ENCODE results near the gene CDH26. TPM values are rescaled to one million over a fixed set of nuclear protein-coding genes. Genes with fewer than 3 reads are reported as not detected.

Gene CDH26
- total and polyA plus RNA-seq, 2 experiments from 2014 or later = 2.0 TPM

DNA sequence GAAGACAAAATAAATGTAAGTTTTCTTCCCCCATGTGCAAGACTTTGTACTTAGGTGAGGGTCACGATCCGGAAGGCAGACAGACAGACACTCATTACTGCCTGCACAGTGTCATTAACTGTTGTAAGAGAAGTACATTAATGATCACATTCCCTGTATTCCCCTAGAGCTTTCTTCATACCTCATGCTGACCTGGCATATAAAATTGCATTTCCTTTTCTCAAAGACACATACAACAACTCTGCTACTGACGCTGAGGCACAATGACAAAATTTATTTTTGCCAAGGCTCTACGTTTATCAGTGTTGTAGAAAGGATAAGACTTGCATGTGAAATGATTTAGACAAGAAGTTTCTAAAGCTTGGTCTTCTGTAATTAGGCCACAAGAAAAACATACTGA, 21.8 kb upstream of the CDH26 start (continued):
- TF ChIP-seq, protein P1, sequence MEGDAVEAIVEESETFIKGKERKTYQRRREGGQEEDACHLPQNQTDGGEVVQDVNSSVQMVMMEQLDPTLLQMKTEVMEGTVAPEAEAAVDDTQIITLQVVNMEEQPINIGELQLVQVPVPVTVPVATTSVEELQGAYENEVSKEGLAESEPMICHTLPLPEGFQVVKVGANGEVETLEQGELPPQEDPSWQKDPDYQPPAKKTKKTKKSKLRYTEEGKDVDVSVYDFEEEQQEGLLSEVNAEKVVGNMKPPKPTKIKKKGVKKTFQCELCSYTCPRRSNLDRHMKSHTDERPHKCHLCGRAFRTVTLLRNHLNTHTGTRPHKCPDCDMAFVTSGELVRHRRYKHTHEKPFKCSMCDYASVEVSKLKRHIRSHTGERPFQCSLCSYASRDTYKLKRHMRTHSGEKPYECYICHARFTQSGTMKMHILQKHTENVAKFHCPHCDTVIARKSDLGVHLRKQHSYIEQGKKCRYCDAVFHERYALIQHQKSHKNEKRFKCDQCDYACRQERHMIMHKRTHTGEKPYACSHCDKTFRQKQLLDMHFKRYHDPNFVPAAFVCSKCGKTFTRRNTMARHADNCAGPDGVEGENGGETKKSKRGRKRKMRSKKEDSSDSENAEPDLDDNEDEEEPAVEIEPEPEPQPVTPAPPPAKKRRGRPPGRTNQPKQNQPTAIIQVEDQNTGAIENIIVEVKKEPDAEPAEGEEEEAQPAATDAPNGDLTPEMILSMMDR (conservative IDR thresholded peaks at IDR 0.05; ENCODE audit: low read depth in 2 of 2) = no peak
- no peak for TF ChIP-seq ZNF114 (CRISPR knock-in tag; IDR thresholded peaks at IDR 0.05)
- TF ChIP-seq, protein P2, sequence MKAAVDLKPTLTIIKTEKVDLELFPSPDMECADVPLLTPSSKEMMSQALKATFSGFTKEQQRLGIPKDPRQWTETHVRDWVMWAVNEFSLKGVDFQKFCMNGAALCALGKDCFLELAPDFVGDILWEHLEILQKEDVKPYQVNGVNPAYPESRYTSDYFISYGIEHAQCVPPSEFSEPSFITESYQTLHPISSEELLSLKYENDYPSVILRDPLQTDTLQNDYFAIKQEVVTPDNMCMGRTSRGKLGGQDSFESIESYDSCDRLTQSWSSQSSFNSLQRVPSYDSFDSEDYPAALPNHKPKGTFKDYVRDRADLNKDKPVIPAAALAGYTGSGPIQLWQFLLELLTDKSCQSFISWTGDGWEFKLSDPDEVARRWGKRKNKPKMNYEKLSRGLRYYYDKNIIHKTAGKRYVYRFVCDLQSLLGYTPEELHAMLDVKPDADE (IDR thresholded peaks at IDR 0.05) = no peak
- no peak for TF ChIP-seq CREB1 (CRISPR knock-in tag; IDR thresholded peaks at IDR 0.05; ENCODE audit: low read depth)
- TF ChIP-seq EZH2phosphoT487 (IDR thresholded peaks at IDR 0.05; ENCODE audit: unreplicated experiment) = no peak
- no peak for TF ChIP-seq EZH2 (IDR thresholded peaks at IDR 0.05; ENCODE audit: low read depth, unreplicated experiment)

DNA sequence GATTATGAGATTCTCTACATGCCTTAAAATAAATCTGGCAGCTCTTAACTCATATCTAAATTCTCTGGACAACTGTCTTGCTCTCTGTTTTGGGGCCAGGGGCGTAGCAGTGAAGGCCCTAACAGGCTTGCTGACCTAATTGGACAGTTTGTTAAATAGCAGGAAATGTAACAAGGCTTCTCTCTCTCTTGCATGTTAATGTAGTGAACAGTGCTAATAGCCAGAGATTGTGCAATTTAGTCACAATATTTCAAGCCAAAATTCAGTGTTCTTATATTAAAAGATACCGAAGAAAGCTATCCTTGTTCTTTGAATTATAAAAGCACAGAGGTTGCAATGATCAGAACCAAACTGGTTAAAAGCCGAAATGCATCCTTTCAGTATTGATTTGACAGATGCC, 21.1 kb upstream of the CDH26 start:
- Mint-ChIP-seq H3K4me1 (peaks cover 9% of the 10 kb centered on the region), H3K36me3 (ENCODE audit: low read depth) (peaks cover 8% of the 10 kb centered on the region), H3K27ac (no peak overlapping the region), H3K9me3 (peaks cover 15% of the 10 kb centered on the region), H3K27me3 (ENCODE audit: insufficient read depth, low read depth, poor library complexity) (peaks cover 39% of the 10 kb centered on the region), H3K4me3 (no peak overlapping the region)
- DNase-seq (ENCODE audit: low spot score) (no peak), ATAC-seq (no peak)
- no peak overlapping the region for H2AFZ ChIP-seq
- H3K27me3 ChIP-seq (ENCODE audit: insufficient read depth) = peaks cover 67% of the 10 kb centered on the region
- no peak overlapping the region for H3K4me2 ChIP-seq
- peaks cover 11% of the 10 kb centered on the region; the same call in 1 of the 2 replicates for H4K20me1 ChIP-seq (replicated peaks; ENCODE audit: insufficient read depth)
- H3K9me2 ChIP-seq (ENCODE audit: insufficient read depth) = no peaks in the 10 kb centered on the region
- H3F3A ChIP-seq (replicated peaks; ENCODE audit: low read depth) = no peaks in the 10 kb centered on the region
- peaks cover 12% of the 10 kb centered on the region; the same call in 1 of the 2 replicates for H3K79me2 ChIP-seq (replicated peaks; ENCODE audit: insufficient read depth)
- H3K27ac ChIP-seq (ENCODE audit: low read depth) = no peak overlapping the region
- H3K36me3 ChIP-seq (ENCODE audit: insufficient read depth) = no peaks in the 10 kb centered on the region
- H3K4me3 ChIP-seq = no peak overlapping the region
- H3K4me1 ChIP-seq (ENCODE audit: insufficient read depth) = peaks cover 8% of the 10 kb centered on the region
- TF ChIP-seq, protein P2 (IDR thresholded peaks at IDR 0.05) = no peak
- no peak for TF ChIP-seq NANOG (IDR thresholded peaks at IDR 0.05; ENCODE audit: borderline replicate concordance)
- TF ChIP-seq JUNB (IDR thresholded peaks at IDR 0.05; ENCODE audit: unreplicated experiment) = no peak
- TF ChIP-seq ZNF114 (CRISPR knock-in tag; IDR thresholded peaks at IDR 0.05) = no peak
- TF ChIP-seq, protein P3, sequence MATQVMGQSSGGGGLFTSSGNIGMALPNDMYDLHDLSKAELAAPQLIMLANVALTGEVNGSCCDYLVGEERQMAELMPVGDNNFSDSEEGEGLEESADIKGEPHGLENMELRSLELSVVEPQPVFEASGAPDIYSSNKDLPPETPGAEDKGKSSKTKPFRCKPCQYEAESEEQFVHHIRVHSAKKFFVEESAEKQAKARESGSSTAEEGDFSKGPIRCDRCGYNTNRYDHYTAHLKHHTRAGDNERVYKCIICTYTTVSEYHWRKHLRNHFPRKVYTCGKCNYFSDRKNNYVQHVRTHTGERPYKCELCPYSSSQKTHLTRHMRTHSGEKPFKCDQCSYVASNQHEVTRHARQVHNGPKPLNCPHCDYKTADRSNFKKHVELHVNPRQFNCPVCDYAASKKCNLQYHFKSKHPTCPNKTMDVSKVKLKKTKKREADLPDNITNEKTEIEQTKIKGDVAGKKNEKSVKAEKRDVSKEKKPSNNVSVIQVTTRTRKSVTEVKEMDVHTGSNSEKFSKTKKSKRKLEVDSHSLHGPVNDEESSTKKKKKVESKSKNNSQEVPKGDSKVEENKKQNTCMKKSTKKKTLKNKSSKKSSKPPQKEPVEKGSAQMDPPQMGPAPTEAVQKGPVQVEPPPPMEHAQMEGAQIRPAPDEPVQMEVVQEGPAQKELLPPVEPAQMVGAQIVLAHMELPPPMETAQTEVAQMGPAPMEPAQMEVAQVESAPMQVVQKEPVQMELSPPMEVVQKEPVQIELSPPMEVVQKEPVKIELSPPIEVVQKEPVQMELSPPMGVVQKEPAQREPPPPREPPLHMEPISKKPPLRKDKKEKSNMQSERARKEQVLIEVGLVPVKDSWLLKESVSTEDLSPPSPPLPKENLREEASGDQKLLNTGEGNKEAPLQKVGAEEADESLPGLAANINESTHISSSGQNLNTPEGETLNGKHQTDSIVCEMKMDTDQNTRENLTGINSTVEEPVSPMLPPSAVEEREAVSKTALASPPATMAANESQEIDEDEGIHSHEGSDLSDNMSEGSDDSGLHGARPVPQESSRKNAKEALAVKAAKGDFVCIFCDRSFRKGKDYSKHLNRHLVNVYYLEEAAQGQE (IDR thresholded peaks at IDR 0.05; ENCODE audit: unreplicated experiment) = no peak
- no peak for TF ChIP-seq EZH2 (IDR thresholded peaks at IDR 0.05; ENCODE audit: low read depth, unreplicated experiment)
- TF ChIP-seq, protein P1 (conservative IDR thresholded peaks at IDR 0.05; ENCODE audit: low read depth in 2 of 2) = no peak
- TF ChIP-seq POLR2AphosphoS5 (IDR thresholded peaks at IDR 0.05; ENCODE audit: low read depth) = no peak
- TF ChIP-seq STAT1 (IDR thresholded peaks at IDR 0.05; ENCODE audit: unreplicated experiment) = no peak
- TF ChIP-seq EZH2phosphoT487 (IDR thresholded peaks at IDR 0.05; ENCODE audit: unreplicated experiment) = no peak
- no peak for TF ChIP-seq ZNF331 (CRISPR knock-in tag; IDR thresholded peaks at IDR 0.05; ENCODE audit: low read depth)
- no peak for TF ChIP-seq CREB1 (CRISPR knock-in tag; IDR thresholded peaks at IDR 0.05; ENCODE audit: low read depth)
